ENCODE measurements around the gene RAB5B.

DNA sequence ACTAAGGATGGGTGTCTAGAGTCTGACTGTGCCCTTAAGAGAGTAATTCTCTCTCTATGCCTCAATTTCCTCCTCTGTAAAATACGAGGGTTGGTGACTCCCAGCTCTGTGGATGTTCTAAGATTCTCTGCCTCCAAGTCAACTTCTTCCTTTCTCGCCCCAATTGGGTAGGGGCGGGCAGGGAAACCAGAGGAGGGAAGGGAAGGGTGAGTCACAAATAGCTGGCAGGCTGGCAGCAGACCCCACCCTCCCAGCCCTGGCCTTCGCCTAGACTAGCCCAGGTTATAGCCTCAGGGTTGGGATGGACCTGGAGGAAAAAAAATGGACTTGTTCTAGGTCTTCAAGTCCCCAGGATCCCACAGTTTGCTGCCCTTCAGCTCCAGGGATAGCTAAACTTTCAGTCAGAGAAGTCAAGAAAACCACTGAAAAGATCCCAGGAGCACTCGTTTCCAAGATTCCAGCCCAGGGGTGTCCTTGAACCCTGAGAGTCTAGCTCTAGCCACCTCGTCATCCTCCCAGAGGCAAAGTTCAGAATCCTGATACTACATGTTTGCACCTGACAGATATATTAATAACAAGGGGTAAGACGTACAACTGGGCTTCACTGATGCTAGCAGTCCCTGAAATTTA, 40.6 kb upstream of the RAB5B start:
- TF ChIP-seq EZH2 (IDR thresholded peaks at IDR 0.05; ENCODE audit: insufficient read depth, poor library complexity, severe bottlenecking): no peak
- TF ChIP-seq EZH2phosphoT487 (IDR thresholded peaks at IDR 0.05; ENCODE audit: insufficient read depth, low read depth): no peak

All from GM23248 (cell line).